ENCODE results near the gene HPSE2.

DNA sequence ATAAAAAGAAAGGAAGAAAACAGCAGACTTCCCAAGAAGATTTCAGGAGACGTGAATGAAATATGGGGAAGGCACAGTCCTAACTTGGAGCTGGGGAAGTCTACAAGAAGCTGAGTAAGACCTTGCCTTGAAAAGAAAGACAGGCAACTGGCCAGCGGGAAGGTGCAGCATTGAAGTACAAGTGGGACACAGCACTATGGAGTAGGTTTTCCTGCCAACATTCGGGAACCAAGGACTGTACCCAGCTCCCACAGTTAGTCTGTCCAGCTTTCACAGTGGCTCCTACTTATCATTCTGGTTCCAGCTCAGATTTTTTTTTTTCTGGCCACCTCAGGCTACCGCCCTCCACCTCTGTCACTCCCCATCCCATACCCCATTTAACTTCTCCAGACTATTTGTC is 798.9 kb downstream of the HPSE2 start:
- TF ChIP-seq, protein P1, sequence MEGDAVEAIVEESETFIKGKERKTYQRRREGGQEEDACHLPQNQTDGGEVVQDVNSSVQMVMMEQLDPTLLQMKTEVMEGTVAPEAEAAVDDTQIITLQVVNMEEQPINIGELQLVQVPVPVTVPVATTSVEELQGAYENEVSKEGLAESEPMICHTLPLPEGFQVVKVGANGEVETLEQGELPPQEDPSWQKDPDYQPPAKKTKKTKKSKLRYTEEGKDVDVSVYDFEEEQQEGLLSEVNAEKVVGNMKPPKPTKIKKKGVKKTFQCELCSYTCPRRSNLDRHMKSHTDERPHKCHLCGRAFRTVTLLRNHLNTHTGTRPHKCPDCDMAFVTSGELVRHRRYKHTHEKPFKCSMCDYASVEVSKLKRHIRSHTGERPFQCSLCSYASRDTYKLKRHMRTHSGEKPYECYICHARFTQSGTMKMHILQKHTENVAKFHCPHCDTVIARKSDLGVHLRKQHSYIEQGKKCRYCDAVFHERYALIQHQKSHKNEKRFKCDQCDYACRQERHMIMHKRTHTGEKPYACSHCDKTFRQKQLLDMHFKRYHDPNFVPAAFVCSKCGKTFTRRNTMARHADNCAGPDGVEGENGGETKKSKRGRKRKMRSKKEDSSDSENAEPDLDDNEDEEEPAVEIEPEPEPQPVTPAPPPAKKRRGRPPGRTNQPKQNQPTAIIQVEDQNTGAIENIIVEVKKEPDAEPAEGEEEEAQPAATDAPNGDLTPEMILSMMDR (IDR thresholded peaks at IDR 0.05 in 4 of 5, conservative IDR thresholded peaks at IDR 0.05 in 1 of 5), result no peak
- TF ChIP-seq POLR2A (IDR thresholded peaks at IDR 0.05), result no peak

Measured in gastrocnemius medialis (tissue), 4 donors.